H1 (cell line): ENCODE results near the gene SP1. TPM values are rescaled to one million over a fixed set of nuclear protein-coding genes. Genes with fewer than 3 reads are reported as not detected.

Source experiments
- CTCF ChIA-PET: fragments of 300-600 bp; sonication (Branson Sonifier 250); formaldehyde crosslinking; loops from one replicate; lab custom pipeline; 2021; ENCODE audit not compliant: partially characterized antibody; lab: Charles Lee
- POLR2A ChIA-PET: fragments of 300-600 bp; sonication (Branson Sonifier 250); formaldehyde crosslinking; loops from one replicate; lab custom pipeline; 2021; ENCODE audit warnings: inconsistent platforms; ENCODE audit not compliant: partially characterized antibody; lab: Charles Lee
- DNase-seq, 2 experiments: peaks; one replicate each; pipeline versions ENCODE4 v3.0.0 to v3.0.0-alpha.2; 2010 to 2022; ENCODE audit warnings: low spot score in 2 of 2, low read depth in 1 of 2, mixed read lengths in 1 of 2
- FAIRE-seq: peaks from 2 replicates; lab custom pipeline; 2011; peaks lifted over from hg19 to GRCh38; lab: Jason Lieb, UNC
- H2AFZ ChIP-seq: 2 replicates; pipeline ENCODE4 v1.8.1; 2012; ENCODE audit warnings: low read length, inconsistent platforms
- H2AK5ac ChIP-seq: 2 replicates; pipeline ENCODE4 v1.6.1; 2013; ENCODE audit warnings: low read depth, low read length
- H2BK120ac ChIP-seq: replicated peaks from 2 replicates; pipeline ENCODE3; 2013; ENCODE audit warnings: low read depth, low read length, inconsistent platforms
- H2BK12ac ChIP-seq: 2 replicates; pipeline ENCODE4 v1.6.1; 2013; ENCODE audit warnings: low read depth, low read length
- H2BK15ac ChIP-seq: 2 replicates; pipeline ENCODE4 v1.6.1; 2013; ENCODE audit warnings: low read length
- H2BK20ac ChIP-seq: 2 replicates; pipeline ENCODE4 v1.6.1; 2013; ENCODE audit warnings: low read length
- H2BK5ac ChIP-seq: 2 replicates; pipeline ENCODE4 v1.6.1; 2013; ENCODE audit warnings: low read depth, low read length
- H3K14ac ChIP-seq: 2 replicates; pipeline ENCODE4 v1.6.1; 2013; ENCODE audit warnings: inconsistent platforms; ENCODE audit not compliant: insufficient read length
- H3K18ac ChIP-seq: 2 replicates; pipeline ENCODE4 v1.6.1; 2013; ENCODE audit warnings: low read length; ENCODE audit errors: extremely low read depth
- H3K23ac ChIP-seq: 2 replicates; pipeline ENCODE4 v1.6.1; 2013; ENCODE audit warnings: inconsistent platforms; ENCODE audit not compliant: insufficient read length
- H3K23me2 ChIP-seq: 2 replicates; pipeline ENCODE4 v1.6.1; 2013; ENCODE audit warnings: low read depth, low read length
- H3K27ac ChIP-seq: 2 replicates; pipeline ENCODE4 v1.6.1; 2011; ENCODE audit warnings: low read depth, low read length, inconsistent platforms
- H3K27me3 ChIP-seq, 4 experiments: replicated peaks in 1 of 4; 1 replicate in 1 of 4; 2 replicates in 3 of 4; pipeline versions ENCODE4 v1.6.1 to v1.8.1; 2011 to 2013; ENCODE audit warnings: low read length in 3 of 4, mild to moderate bottlenecking in 3 of 4, inconsistent platforms in 2 of 4, mixed read lengths in 2 of 4, moderate library complexity in 1 of 4; ENCODE audit not compliant: control insufficient read depth in 3 of 4, insufficient read depth in 3 of 4; ENCODE audit errors: extremely low read depth in 1 of 4
- H3K36me3 ChIP-seq, 4 experiments: 2 replicates each; pipeline versions ENCODE4 v1.6.1 to v1.8.1; 2011 to 2013; ENCODE audit warnings: mild to moderate bottlenecking in 4 of 4, low read length in 3 of 4, moderate library complexity in 2 of 4, control low read depth in 1 of 4, inconsistent platforms in 1 of 4; ENCODE audit not compliant: insufficient read depth in 4 of 4, control insufficient read depth in 2 of 4
- H3K4ac ChIP-seq: replicated peaks from 2 replicates; pipeline ENCODE3; 2013; ENCODE audit warnings: low read length, low read depth, mixed read lengths, inconsistent platforms; ENCODE audit not compliant: insufficient read length
- H3K4me1 ChIP-seq, 4 experiments: replicated peaks in 1 of 4; 1 replicate in 1 of 4; 2 replicates in 3 of 4; pipeline versions ENCODE4 v1.6.1 to v1.8.1; 2011 to 2013; ENCODE audit warnings: low read length in 3 of 4, inconsistent platforms in 2 of 4, mixed read lengths in 1 of 4; ENCODE audit not compliant: insufficient read depth in 4 of 4, control insufficient read depth in 3 of 4
- H3K4me2 ChIP-seq, 2 experiments: 2 replicates each; pipeline versions ENCODE4 v1.6.1 to v1.8.1; 2011 to 2013; ENCODE audit warnings: low read depth in 2 of 2, low read length in 2 of 2, control low read depth in 1 of 2, inconsistent platforms in 1 of 2, mild to moderate bottlenecking in 1 of 2; ENCODE audit not compliant: insufficient read depth in 1 of 2
- H3K4me3 ChIP-seq, 4 experiments: fragments of 200-600, 300-600 bp in 1 of 4; sonication (generic), shearing (Covaris generic), sonication (Bioruptor Twin) in 1 of 4; 2 replicates each; pipeline versions ENCODE4 v1.5.1 to v1.8.1; 2011 to 2016; ENCODE audit warnings: low read length in 4 of 4, low read depth in 3 of 4, control low read depth in 2 of 4, inconsistent platforms in 2 of 4, mild to moderate bottlenecking in 2 of 4, mixed read lengths in 1 of 4, moderate library complexity in 1 of 4; ENCODE audit not compliant: insufficient read depth in 2 of 4; ENCODE audit errors: extremely low read depth in 1 of 4
- H3K56ac ChIP-seq: replicated peaks from 2 replicates; pipeline ENCODE3; 2013; ENCODE audit warnings: low read depth, mild to moderate bottlenecking, mixed read lengths, low read length, inconsistent platforms; ENCODE audit not compliant: insufficient read length
- H3K79me1 ChIP-seq: 2 replicates; pipeline ENCODE4 v1.6.1; 2013; ENCODE audit warnings: low read depth, low read length, control low read depth
- H3K79me2 ChIP-seq, 2 experiments: 2 replicates each; pipeline versions ENCODE4 v1.6.1 to v1.8.1; 2012 to 2013; ENCODE audit warnings: low read length in 2 of 2, mild to moderate bottlenecking in 2 of 2, inconsistent platforms in 1 of 2; ENCODE audit not compliant: insufficient read depth in 2 of 2, control insufficient read depth in 1 of 2
- H3K9ac ChIP-seq, 4 experiments: replicated peaks in 1 of 4; 1 replicate in 1 of 4; 2 replicates in 3 of 4; pipeline versions ENCODE4 v1.6.1 to v1.8.1; 2011 to 2013; ENCODE audit warnings: low read depth in 3 of 4, low read length in 3 of 4, control low read depth in 2 of 4, mild to moderate bottlenecking in 2 of 4, moderate library complexity in 2 of 4, inconsistent platforms in 1 of 4; ENCODE audit errors: extremely low read depth in 1 of 4
- H3K9me3 ChIP-seq, 2 experiments: 2 replicates each; pipeline versions ENCODE4 v1.6.1 to v1.8.1; 2012 to 2013; ENCODE audit warnings: mild to moderate bottlenecking in 2 of 2, moderate library complexity in 2 of 2, control low read depth in 1 of 2, inconsistent platforms in 1 of 2, low read depth in 1 of 2, low read length in 1 of 2, mixed read lengths in 1 of 2; ENCODE audit not compliant: insufficient read depth in 2 of 2
- H4K20me1 ChIP-seq, 2 experiments: replicated peaks in 1 of 2; 2 replicates each; pipeline versions ENCODE3 to v1.8.1; 2011 to 2013; ENCODE audit warnings: inconsistent platforms in 2 of 2, low read length in 2 of 2, mild to moderate bottlenecking in 1 of 2; ENCODE audit not compliant: insufficient read depth in 2 of 2, control insufficient read depth in 1 of 2
- H4K5ac ChIP-seq: 2 replicates; pipeline ENCODE4 v1.6.1; 2013; ENCODE audit warnings: low read length, low read depth, mixed read lengths, inconsistent platforms; ENCODE audit not compliant: insufficient read length
- H4K8ac ChIP-seq: 2 replicates; pipeline ENCODE4 v1.8.0; 2013; ENCODE audit warnings: mild to moderate bottlenecking, moderate library complexity, low read length, inconsistent platforms; ENCODE audit not compliant: insufficient read depth; ENCODE audit errors: extremely low read depth
- H4K91ac ChIP-seq: replicated peaks from 2 replicates; pipeline ENCODE3; 2013; ENCODE audit warnings: low read length, mixed read lengths, inconsistent platforms; ENCODE audit not compliant: insufficient read length
- CBX5 ChIP-seq: fragments of 300-800, 300-1000 bp; sonication (generic); IDR thresholded peaks from 2 replicates; pipeline ENCODE4 v1.7.1; 2016; ENCODE audit warnings: antibody characterized with exemption, low read length, low read depth
- EGR1 ChIP-seq: IDR thresholded peaks from 2 replicates; pipeline ENCODE4 v1.6.1; 2011; ENCODE audit warnings: low read depth, low read length, borderline replicate concordance
- KDM1A ChIP-seq: fragments of 200-600, 300-600 bp; sonication (generic); IDR thresholded peaks from 2 replicates; pipeline ENCODE4 v1.7.1; 2016; ENCODE audit warnings: mild to moderate bottlenecking, low read length, borderline replicate concordance
- KDM5A ChIP-seq: fragments of 200-600 bp; IDR thresholded peaks from 2 replicates; pipeline ENCODE4 v1.7.1; 2012; ENCODE audit warnings: mild to moderate bottlenecking, low read length, inconsistent platforms, mixed read lengths
- NANOG ChIP-seq: IDR thresholded peaks from 2 replicates; pipeline ENCODE4 v1.6.1; 2011; ENCODE audit warnings: low read length, low read depth, mild to moderate bottlenecking, inconsistent platforms; ENCODE audit not compliant: insufficient read depth, poor library complexity, severe bottlenecking
- POU5F1 ChIP-seq: IDR thresholded peaks from 2 replicates; pipeline ENCODE4 v1.6.1; 2011; ENCODE audit warnings: low read depth, mild to moderate bottlenecking, low read length, moderate library complexity
- SAP30 ChIP-seq: fragments of 300-600 bp; sonication (generic); IDR thresholded peaks from 2 replicates; pipeline ENCODE4 v1.7.1; 2012; ENCODE audit warnings: low read length, moderate library complexity, mild to moderate bottlenecking, inconsistent platforms; ENCODE audit not compliant: insufficient read depth, insufficient replicate concordance
- SIX5 ChIP-seq: IDR thresholded peaks from 2 replicates; pipeline ENCODE4 v1.6.1; 2011; ENCODE audit warnings: mild to moderate bottlenecking, low read depth, low read length
- SP2 ChIP-seq: IDR thresholded peaks from 2 replicates; pipeline ENCODE4 v1.6.1; 2012; ENCODE audit warnings: mild to moderate bottlenecking, low read length, inconsistent platforms
- SP4 ChIP-seq: IDR thresholded peaks from 2 replicates; pipeline ENCODE4 v1.6.1; 2012; ENCODE audit warnings: low read length, inconsistent platforms
- TAF7 ChIP-seq: optimal IDR thresholded peaks from 2 replicates; pipeline ENCODE3; 2011; ENCODE audit warnings: low read depth, mild to moderate bottlenecking, inconsistent platforms, low read length, moderate library complexity, borderline replicate concordance
- USF2 ChIP-seq: IDR thresholded peaks from 2 replicates; pipeline ENCODE4 v1.6.1; 2011; ENCODE audit warnings: low read length, improper control_type of control experiment
- WGBS, 2 experiments: shearing (Covaris generic) in 1 of 2; methylation state at CpG; one replicate each; pipeline versions ENCODE4 v1.1.6 to v1.1.7; 2013 to 2015; ENCODE audit warnings: low lambda C conversion rate in 2 of 2, mixed read lengths in 2 of 2, inconsistent platforms in 1 of 2, low coverage in 1 of 2, missing lambda C conversion rate in 1 of 2; ENCODE audit not compliant: insufficient replicate concordance in 2 of 2, insufficient coverage in 1 of 2, insufficient read length in 1 of 2; ENCODE audit errors: extremely low coverage in 1 of 2, missing lambda C conversion rate in 1 of 2; 5-methylcytosine and 5-hydroxymethylcytosine counted together
- polyA plus RNA-seq, 7 experiments: library from polyadenylated mRNA; depleted of rRNA in 3 of 7; stranded (reverse) in 5 of 7; unstranded in 2 of 7; fragments of >200 nt in 5 of 7; fragments of 200-250 nt in 2 of 7; gene quantifications; 1 replicate in 5 of 7; 2 replicates in 1 of 7; 4 replicates in 1 of 7; pipeline versions ENCODE4 v1.2.1 to v1.2.3, GENCODE V29; 2011 to 2013; ENCODE audit warnings: missing spikeins in 2 of 7, mixed read lengths in 2 of 7
- total RNA-seq: library from RNA; stranded (reverse); fragmentation: NEBNext Ultra II Directional; extraction: Animal tissue kit (Norgen Biotek cat#: 25700); gene quantifications from 2 replicates; pipeline ENCODE4 v1.2.1, GENCODE V29; 2021

Gene SP1
- total and polyA plus RNA-seq, 2 of the 8 experiments (the other 6 are each of a cell fraction or from before 2014, with no cell fraction given): 50.7 to 75.2 TPM

GRCh38 chr12:53347905-53348304 is 32.1 kb upstream of the SP1 start:
- H2BK12ac ChIP-seq: no peak overlapping the region
- no peak overlapping the region for H2AFZ ChIP-seq
- FAIRE-seq (no peak), DNase-seq (no peak)
- no peak overlapping the region for H3K23ac ChIP-seq
- no peak overlapping the region for H2BK20ac ChIP-seq
- CTCF ChIA-PET: interaction anchor here (0.7 to 21.3 kb wide), 8 partner anchors 19 to 162 kb away, joined by 3 to 381 read pairs (median 5); partner anchors contain the start of genes AAAS and SP7
- H3K14ac ChIP-seq: no peak overlapping the region
- no peaks in the 10 kb centered on the region for H3K79me2 ChIP-seq
- H3K4me2 ChIP-seq: no peak overlapping the region
- POLR2A ChIA-PET: interaction anchor here (0.6 to 1.4 kb wide), 4 partner anchors 32 to 142 kb away, joined by 3 to 6 read pairs (median 4); no protein-coding TSS in a partner anchor
- no peak overlapping the region for H3K4ac ChIP-seq
- H4K20me1 ChIP-seq: no peaks in the 10 kb centered on the region
- H3K9me3 ChIP-seq: no peaks in the 10 kb centered on the region
- H3K4me3 ChIP-seq: no peak overlapping the region
- H4K8ac ChIP-seq: no peak overlapping the region
- H3K9ac ChIP-seq: no peak overlapping the region
- H3K23me2 ChIP-seq: peaks cover 3% of the 10 kb centered on the region; the same call in 1 of the 2 replicates
- no peaks in the 10 kb centered on the region for H3K36me3 ChIP-seq
- H2BK120ac ChIP-seq: no peak overlapping the region
- H3K56ac ChIP-seq: no peak overlapping the region
- peaks cover 0 to 15% (median 8%) of the 10 kb centered on the region in 4 experiments; a peak in 5 of 7 replicates for H3K4me1 ChIP-seq
- peaks cover 3 to 13% (median 5%) of the 10 kb centered on the region in 4 experiments; a peak in 4 of 7 replicates for H3K27me3 ChIP-seq
- H2BK5ac ChIP-seq: no peak overlapping the region
- H3K27ac ChIP-seq: no peak overlapping the region
- 86% methylated on average over 4 of the region's 4 CpGs; no CpG with 5 or more reads in 1 of the 2 experiments for WGBS, 2 experiments
- no peak overlapping the region for H2AK5ac ChIP-seq
- H2BK15ac ChIP-seq: no peak overlapping the region
- H3K79me1 ChIP-seq: no peaks in the 10 kb centered on the region
- H3K18ac ChIP-seq: no peak overlapping the region
- no peak overlapping the region for H4K91ac ChIP-seq
- H4K5ac ChIP-seq: no peak overlapping the region
- TF ChIP-seq USF2 (no peak), SP2 (no peak), NANOG (no peak), KDM1A (no peak), EGR1 (no peak), SAP30 (no peak), TAF7 (no peak), SIX5 (no peak), CBX5 (no peak), KDM5A (no peak), SP4 (no peak), POU5F1 (no peak)
